Measurements from ENCODE around the gene LMBRD1.
"Not testable (repeated sequence)": the region's sequence is repeated elsewhere in the genome, so short reads cannot be mapped to it uniquely, and the experiment has no call there.

GRCh38 chr6:69666779-69667178, 130.0 kb downstream of the LMBRD1 start:
- not testable (repeated sequence) for TF ChIP-seq CTCF (conservative IDR thresholded peaks at IDR 0.05; ENCODE audit: low read depth, low read length); NFE2L2 (IDR thresholded peaks at IDR 0.05; ENCODE audit: low read depth, low read length); POLR2A (IDR thresholded peaks at IDR 0.05; ENCODE audit: low read depth, low read length); RAD21 (IDR thresholded peaks at IDR 0.05; ENCODE audit: low read length); ELK1 (IDR thresholded peaks at IDR 0.05; ENCODE audit: borderline replicate concordance, low read depth, low read length); USF2 (IDR thresholded peaks at IDR 0.05; ENCODE audit: low read depth, low read length); RCOR1 (IDR thresholded peaks at IDR 0.05; ENCODE audit: insufficient replicate concordance, low read length)
